PC-3 (cell line): ENCODE results near the gene RAB12.

ENCODE experiments used
- CTCF ChIP-seq: fragments of 300-600 bp; sonication (generic); conservative IDR thresholded peaks from 2 replicates; pipeline ENCODE4 v1.5.1; 2017; ENCODE audit warnings: antibody characterized with exemption, low read depth, mild to moderate bottlenecking, low read length
- EZH2 ChIP-seq: fragments of 300-600 bp; sonication (generic); IDR thresholded peaks from one replicate; pipeline ENCODE4 v1.6.1; 2017; ENCODE audit warnings: antibody characterized with exemption, mild to moderate bottlenecking, low read length; ENCODE audit not compliant: unreplicated experiment

- TF ChIP-seq CTCF (no peak), EZH2 (no peak)
Measured at GRCh38 chr18:8623549-8624106, 14.4 kb downstream of the RAB12 start.
